Coronary artery (tissue), 2 donors: ENCODE results near the gene SYNE1.

Source experiments
- DNase-seq: peaks from one replicate; pipeline ENCODE4 v3.0.0-alpha.2; 2017; ENCODE audit warnings: low spot score
- H3K27ac ChIP-seq, 2 donors: fragments of 200-600 bp; sonication (generic); one replicate each; pipeline ENCODE4 v1.5.1; 2016 to 2019
- H3K4me3 ChIP-seq: fragments of 200-600 bp; sonication (generic); 2 replicates; pipeline ENCODE4 v1.5.1; 2016; ENCODE audit warnings: mild to moderate bottlenecking, moderate library complexity
- CTCF ChIP-seq: fragments of 200-600 bp; sonication (generic); IDR thresholded peaks from one replicate; pipeline ENCODE4 v1.5.1; 2019; ENCODE audit warnings: antibody characterized with exemption

Gene SYNE1

GRCh38 chr6:152164957-152165356 is 472.2 kb downstream of the SYNE1 start:
- no peak overlapping the region for H3K27ac ChIP-seq
- DNase-seq = no peak
- no peak overlapping the region for H3K4me3 ChIP-seq
- no peak for TF ChIP-seq CTCF

DNA sequence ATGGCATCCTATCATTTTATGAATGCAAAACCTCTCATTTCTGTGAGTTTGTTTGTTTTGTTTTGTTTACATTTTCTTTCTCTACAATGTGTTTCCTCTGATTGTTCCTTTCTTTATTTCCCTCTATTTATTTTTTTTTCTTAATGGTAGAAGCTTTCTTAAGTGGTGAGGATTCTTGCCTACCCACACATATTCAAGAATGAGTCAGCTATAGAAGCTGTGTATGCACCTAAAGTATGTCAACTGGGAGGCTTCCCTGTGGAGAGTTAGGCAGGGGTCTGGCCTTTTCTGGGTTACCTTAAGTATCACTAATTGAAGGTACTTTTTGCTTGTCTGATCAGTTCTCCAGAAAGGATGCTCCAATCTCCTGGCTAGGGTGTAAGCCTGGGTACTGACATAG is 475.7 kb downstream of the SYNE1 start:
- DNase-seq = no peak
- H3K4me3 ChIP-seq = no peak overlapping the region
- H3K27ac ChIP-seq = no peak overlapping the region
- no peak for TF ChIP-seq CTCF

DNA sequence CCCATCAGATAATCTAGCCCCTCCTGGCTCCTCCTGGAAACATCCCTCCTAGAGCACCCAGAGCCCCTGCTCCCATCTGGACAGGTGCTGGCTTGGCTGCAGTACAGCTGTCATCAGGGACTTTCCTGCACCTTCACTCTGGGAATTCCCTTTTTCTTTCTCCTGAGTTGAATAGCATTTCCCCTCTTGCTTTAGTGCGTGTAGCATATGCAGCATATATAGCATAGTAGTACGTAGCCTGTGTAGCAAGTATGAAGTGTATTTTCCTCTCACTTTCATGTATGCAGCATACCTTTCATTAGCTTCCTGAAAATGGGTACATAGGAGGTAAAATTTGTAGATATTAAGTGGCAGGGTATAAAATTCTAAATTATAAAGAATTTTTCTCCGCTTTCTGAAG is 476.8 kb downstream of the SYNE1 start:
- Histone ChIP-seq H3K27ac (no peak overlapping the region), H3K4me3 (no peak overlapping the region)
- no peak for DNase-seq
- TF ChIP-seq CTCF = no peak

- no peak for TF ChIP-seq CTCF
- H3K4me3 ChIP-seq = no peak overlapping the region
- no peak for DNase-seq
- no peak overlapping the region for H3K27ac ChIP-seq
Measured at GRCh38 chr6:152155792-152156191, 481.4 kb downstream of the SYNE1 start.

- Histone ChIP-seq H3K27ac (no peak overlapping the region), H3K4me3 (no peak overlapping the region)
- no peak for TF ChIP-seq CTCF
- DNase-seq = no peak
Measured at GRCh38 chr6:152154559-152155356, 482.4 kb downstream of the SYNE1 start.

DNA sequence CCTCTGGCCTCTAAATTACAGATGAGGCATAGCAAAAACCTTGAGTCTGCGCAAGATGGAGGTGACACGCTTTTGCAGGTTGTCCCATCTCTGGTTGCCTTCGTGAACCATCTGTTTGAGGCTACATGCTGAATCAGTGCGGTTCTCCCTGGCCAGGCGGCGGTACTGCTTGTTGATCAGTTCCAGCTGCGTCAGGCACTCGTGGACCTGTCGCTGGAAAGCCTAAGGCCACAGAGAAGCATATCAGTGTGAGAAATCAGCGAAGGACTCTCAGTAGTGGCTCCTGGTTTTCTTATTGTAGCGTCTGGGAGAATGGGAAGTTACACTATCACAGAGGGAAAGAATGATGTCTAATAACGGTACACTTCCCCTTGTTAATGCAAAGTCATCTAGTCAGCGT is 485.2 kb downstream of the SYNE1 start:
- H3K27ac ChIP-seq = no peak overlapping the region
- H3K4me3 ChIP-seq = no peak overlapping the region
- no peak for DNase-seq
- TF ChIP-seq CTCF = no peak

GRCh38 chr6:152150196-152150595 is 487.0 kb downstream of the SYNE1 start:
- no peak overlapping the region for H3K27ac ChIP-seq
- DNase-seq = no peak
- TF ChIP-seq CTCF = no peak
- H3K4me3 ChIP-seq = no peak overlapping the region
